Left hindlimb (tissue), 1 donor: Measurements from ENCODE around the gene IWS1.
"Not testable (repeated sequence)": the region's sequence is repeated elsewhere in the genome, so short reads cannot be mapped to it uniquely, and the experiment has no call there.

Experiments
- DNase-seq: peaks from one replicate; pipeline ENCODE4 v3.0.0-alpha.2; 2018

The IWS1 gene

GRCh38 chr2:127560201-127560930, 34.1 kb upstream of the IWS1 start:
- DNase-seq, result peak; percentile 8

GRCh38 chr2:127559454-127559853, 33.2 kb upstream of the IWS1 start:
- DNase-seq, result no peak

GRCh38 chr2:127558911-127559310, 32.6 kb upstream of the IWS1 start:
- DNase-seq, result no peak

GRCh38 chr2:127552846-127553245, 26.6 kb upstream of the IWS1 start:
- no peak for DNase-seq

GRCh38 chr2:127552336-127552735, 26.0 kb upstream of the IWS1 start:
- DNase-seq, result no peak

- no peak for DNase-seq
These were observed 25.1 kb upstream of the IWS1 start for GRCh38 chr2:127551221-127551930.

- DNase-seq, result no peak
These were observed 20.5 kb upstream of the IWS1 start for GRCh38 chr2:127546797-127547196.

GRCh38 chr2:127545796-127546195, 19.5 kb upstream of the IWS1 start:
- no peak for DNase-seq

- DNase-seq, result no peak
These were observed 18.9 kb upstream of the IWS1 start for GRCh38 chr2:127545189-127545588.

GRCh38 chr2:127543013-127543501, 16.8 kb upstream of the IWS1 start:
- not testable (repeated sequence) for DNase-seq

GRCh38 chr2:127542231-127542630, 15.9 kb upstream of the IWS1 start:
- DNase-seq, result no peak

- no peak for DNase-seq
These were observed 15.5 kb upstream of the IWS1 start for GRCh38 chr2:127541809-127542208.

GRCh38 chr2:127537644-127538043, 11.4 kb upstream of the IWS1 start:
- DNase-seq, result no peak

GRCh38 chr2:127536707-127537541, 10.6 kb upstream of the IWS1 start:
- DNase-seq, result no peak

- DNase-seq, result no peak
These were observed 9.6 kb upstream of the IWS1 start for GRCh38 chr2:127535918-127536317.

- no peak for DNase-seq
These were observed 9.2 kb upstream of the IWS1 start, which contains the start of gene MYO7B for GRCh38 chr2:127535422-127535901. MYO7B (plus strand) TSS chr2:127535683; CDS start chr2:127559723, 24,040 bp downstream.

GRCh38 chr2:127532296-127532695, 6.0 kb upstream of the IWS1 start:
- no peak for DNase-seq

- DNase-seq, result no peak
These were observed 4.9 kb upstream of the IWS1 start for GRCh38 chr2:127531221-127531648.

- no peak for DNase-seq
These were observed 4.2 kb upstream of the IWS1 start for GRCh38 chr2:127530245-127531140.

GRCh38 chr2:127529416-127529815, 3.1 kb upstream of the IWS1 start:
- not testable (repeated sequence) for DNase-seq

GRCh38 chr2:127528487-127528886, 2.2 kb upstream of the IWS1 start:
- no peak for DNase-seq
